HG03520 (cell line): ENCODE data around the gene CENPQ.

Source experiments
- ATAC-seq: cut with Tn5 transposase; IDR thresholded peaks from one replicate; pipeline ENCODE4 v1.9.1; 2021; ENCODE audit warnings: mild to moderate bottlenecking, moderate library complexity; ENCODE audit not compliant: unreplicated experiment

Gene CENPQ

DNA sequence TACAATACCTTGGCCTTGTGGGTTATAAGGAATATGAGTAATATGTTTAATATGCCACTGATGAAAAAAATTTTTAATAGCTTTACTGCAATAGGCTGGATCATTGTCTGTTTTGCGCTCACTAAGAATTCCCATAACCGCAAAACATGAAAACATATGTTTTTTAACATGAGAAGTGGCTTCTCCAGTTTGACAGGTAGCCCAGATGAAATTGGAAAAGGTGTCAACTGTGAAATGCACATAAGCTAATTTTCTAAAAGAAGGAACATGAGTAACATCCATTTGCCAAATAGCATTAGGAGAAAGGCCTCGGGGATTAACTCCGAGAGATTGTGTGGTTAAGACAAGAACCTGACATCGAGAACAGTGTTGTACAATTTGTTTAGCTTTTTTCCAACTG, 41.5 kb downstream of the CENPQ start:
- ATAC-seq = no peak

DNA sequence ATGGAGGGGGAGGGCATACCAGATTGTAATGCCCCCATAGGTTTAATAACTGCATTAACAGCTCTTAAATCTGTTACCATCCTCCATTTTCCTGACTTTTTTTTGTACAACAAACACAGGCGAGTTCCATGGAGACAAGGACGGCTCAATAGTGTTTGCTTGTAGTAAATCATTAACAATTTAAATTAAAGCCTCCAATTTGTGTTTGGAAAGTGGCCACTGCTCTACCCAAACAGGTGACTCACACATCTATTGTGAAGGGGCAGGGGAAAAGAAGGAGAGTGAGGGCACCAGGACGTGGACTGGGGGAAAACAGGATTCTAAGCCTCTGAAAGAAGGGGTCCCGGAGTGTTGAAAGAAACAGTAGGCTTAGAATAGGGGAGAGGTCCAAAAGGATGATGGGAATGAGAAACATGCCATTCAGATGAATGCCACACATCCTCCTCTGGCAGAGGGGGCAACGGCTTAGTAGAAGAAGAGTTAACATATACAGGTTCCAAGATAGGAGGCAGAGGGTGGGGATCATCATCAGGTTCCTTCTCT, 43.5 kb downstream of the CENPQ start:
- no peak for ATAC-seq

DNA sequence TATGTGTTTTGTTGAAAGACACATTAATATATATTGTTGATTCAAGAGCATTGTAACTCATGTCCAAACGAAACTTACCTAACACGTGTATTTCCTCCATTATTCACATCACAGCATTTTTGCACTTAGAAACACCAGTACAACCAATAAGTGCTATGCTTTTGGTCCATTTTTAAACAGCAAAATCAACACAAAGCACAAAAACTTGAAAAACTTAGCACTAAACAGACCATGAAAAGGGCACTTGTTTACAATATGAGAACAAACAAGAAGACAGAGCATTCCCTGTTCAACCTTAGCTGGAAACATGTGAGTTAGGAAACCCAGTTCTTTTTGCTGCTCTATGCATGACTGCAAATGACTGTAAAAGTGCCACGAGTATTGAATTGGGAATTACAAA, 46.2 kb downstream of the CENPQ start:
- ATAC-seq = no peak

DNA sequence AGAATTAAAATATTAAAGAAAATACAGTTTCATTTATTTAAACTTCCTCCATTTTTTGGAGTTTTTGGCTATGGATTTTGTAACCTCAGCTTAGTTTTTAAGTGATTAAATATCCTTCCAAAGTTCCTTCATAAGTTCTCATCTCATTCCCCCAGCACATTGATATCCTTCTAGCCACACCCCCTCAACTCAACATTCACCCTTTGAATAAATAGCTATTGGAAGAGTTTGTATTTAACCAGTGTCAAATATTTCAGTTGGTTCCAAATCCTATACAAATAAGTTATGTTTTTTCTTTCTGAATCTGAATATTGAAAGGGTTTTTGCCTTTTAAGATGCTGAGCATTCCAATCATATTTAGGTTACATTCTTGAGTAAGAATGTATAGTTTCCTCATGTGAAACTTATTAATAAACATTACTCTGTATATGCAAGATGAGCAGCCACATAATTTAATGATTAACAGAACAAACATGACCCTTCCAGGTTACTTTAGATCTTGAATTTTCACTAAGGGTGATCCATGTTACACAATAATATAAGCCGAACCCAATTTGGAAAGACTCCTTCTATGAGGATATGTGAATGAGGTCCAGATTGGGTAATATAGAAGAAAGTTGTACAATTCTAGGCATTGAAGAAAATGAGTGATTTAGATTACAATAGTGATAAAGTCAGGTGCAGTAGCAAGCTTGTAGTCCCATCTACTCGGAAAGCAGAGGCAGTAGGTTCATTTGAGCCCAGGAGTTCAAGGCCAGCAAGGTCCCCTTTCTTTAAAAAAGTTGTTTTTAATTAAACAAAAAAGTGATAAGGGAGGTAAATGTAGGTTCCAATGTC, 50.2 kb downstream of the CENPQ start:
- ATAC-seq = no peak

DNA sequence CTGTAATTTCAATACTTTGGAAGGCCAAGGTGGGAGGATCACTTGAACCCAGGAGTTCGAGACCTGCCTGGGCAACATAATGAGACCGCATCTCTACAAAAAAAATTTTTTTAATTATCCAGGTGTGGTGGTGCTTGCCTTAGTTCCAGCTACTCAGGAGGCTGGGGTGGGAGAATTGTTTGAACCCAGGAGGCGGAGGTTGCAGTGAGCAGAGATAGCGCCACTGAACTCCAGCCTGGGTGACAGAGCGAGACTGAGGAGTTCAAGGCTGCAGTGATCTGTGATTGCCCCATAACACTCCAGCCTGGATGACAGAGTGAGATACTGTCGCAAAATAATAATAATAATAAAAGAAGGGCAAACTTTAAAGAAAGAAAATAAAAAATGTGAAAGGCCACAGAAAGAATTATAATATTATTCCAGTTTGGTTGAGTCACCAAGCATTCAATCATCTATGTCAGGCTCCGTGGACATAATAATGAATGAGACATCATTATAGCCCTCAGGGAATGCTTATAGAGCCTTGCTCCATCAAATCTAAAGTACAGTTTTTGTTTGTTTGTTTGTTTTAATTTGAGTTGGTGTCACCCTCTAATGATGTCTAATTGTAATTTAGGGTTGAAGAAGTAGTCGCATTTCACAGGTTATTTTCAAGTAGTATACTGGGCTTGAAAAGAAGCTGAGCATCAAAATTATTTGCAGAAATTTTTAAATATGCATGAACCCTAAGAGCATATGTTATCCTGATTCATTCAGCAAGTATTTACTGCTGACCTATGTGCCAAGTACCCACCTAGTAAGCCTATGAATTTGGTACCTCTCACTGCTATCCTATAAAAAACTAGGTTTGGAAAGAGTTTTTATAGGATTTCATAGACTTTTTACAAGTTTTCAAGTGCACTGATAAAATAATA, 51.7 kb downstream of the CENPQ start:
- no peak for ATAC-seq

DNA sequence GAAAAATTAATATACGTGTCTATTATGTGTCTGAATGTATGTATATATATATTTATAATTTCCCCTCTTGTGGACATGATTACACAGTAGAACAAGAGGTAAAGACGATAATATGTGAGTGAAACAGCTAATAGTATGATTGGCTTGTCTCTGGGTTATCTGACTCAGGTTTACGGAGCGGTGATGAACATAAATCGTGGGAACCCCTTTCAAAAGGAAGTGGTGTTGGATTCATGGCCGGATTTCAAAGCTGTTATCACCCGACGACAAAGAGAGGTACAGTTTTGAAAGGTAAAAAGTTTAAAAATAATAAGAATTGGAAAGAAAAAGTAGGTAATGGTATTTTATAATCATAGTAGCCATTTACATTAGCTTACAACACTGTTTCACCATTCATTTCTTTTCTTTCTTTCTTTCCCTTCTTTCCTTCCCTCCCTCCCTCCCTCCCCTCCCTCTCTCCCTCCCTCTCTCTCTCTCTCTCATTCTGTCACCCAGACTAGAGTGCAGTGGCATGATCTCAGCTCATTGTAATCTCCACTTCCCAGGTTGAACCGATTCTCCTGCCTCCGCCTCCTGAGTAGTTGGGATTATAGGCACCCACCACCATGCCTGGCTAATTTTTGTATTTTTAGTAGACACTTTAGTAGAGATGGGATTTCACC, 52.4 kb downstream of the CENPQ start:
- no peak for ATAC-seq

DNA sequence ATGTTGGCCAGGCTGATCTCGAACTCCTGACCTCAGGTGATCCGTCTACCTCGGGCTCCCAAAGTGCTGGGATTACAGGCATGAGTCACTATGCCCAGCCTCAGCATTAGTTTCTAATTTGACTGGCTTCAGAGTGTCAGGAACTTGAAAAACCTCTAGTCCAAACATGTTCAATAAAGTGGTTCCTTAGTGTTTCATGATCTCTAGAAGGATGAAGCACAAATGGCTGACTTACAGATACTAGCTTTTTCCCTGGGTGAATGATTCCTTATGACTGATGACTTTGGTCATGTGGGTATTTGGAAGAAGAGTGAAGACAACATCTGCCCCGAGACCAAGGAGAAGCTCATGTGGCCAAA, 53.0 kb downstream of the CENPQ start:
- no peak for ATAC-seq

DNA sequence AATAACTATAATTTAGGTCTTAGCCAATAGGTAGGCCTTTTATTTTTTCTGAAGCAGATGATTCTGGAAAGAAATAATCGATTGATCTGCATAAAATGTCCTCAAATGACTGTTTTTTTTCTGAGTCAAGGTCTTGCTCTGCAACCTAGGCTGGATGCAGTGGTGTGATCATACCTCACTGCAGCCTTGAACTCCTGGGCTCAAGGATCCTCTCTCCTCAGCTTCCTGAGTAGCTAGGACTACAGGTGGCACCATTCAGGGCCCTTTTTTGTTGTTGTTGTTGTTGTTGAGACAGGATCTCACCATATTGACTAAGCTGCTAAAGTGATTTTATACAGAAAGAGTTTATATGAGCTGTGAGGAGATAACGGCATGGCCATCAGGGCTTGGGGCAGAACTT, 54.7 kb downstream of the CENPQ start:
- no peak for ATAC-seq

DNA sequence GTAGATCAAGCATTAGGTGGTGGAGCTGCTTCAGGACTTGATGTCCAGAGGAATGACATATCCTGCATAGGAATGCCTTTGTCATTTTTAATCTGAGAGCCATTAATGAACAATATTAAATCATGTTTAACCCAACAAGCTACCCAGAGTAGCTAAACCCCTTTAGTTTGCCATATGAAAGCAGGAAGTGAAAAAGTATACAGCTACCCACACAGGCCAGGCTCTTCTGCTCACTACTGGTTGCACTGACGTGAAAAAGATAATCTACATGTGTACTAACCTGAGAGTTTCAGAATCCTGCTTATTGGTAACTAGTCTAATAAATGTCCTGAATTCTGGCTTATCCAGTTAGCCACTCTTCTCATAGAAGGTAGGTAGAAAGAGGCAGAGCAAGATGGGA, 56.5 kb downstream of the CENPQ start:
- ATAC-seq = peak; percentile 89

DNA sequence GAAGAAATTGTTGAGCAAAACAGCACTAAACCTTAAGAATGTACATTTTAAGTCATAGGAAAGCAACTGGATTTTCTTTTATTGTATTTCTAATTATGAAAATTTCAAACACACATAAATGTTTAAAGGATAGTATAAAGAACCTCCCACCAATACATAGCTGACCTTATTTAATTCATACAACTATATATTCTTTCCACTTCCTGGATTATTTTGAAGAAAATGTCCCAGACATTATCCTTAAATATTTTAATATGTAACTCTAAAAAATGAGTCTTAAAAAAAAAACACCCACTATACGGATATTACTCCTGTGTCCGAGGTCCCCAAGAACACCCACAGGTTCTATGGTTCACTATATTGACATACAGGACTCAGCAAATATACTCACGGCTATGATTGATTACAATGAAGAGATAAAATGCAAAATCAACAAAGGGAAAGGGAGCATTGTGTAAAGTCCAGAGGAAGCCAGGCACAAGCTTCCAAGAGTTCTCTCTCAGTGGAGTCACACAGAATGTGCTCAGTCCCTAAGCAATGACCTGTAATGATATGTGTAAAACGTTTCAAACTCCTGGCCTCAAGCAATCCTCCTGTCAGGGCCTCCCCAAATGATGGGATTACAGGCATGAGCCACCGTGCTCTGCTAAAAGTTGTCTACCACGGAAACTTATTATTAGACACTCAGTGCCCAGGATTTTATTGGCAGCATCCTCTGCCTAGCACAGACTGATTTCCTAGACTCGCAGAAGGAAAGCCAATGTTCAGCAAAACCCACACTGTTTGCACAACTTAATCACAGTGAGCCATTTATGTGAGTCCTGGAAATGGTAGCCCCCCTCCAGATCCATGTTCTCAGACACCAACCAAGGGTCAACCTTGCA, 59.8 kb downstream of the CENPQ start:
- no peak for ATAC-seq

DNA sequence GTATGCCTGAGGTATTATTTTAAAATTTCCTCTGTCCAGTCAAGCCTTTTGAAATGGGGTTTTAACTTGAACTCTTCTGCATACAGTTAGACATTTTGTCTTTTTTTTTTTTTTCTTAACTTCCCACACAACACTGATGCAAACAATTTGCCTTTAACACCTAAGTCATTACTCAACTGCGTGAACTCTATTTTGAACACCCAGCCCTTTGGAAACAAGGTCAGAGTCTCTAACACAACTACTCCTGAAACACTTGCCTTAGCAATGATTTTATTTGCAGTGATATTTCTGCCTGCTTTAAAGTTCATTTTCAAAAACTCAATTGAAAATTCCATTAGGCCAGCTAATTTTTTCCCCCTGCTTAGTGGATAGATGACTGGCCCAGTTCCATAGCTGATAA, 60.7 kb downstream of the CENPQ start:
- ATAC-seq = no peak

DNA sequence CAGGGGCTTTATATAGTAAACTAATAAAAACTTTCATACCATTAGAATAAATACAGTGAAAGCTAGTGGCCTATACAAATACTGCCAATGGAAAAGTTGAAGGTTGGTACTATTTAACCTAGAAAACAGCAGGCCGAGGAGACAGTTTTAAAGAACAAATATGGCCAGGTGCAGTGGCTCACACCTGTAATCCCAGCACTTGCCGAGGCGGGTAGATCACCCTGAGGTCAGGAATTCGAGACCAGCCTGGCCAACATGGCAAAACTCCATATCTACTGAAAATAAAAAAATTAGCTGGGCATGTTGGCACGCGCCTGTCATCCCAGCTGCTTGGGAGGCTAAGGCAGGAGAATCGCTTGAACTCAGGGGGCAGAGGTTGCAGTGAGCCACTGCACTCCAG, 61.4 kb downstream of the CENPQ start:
- no peak for ATAC-seq

DNA sequence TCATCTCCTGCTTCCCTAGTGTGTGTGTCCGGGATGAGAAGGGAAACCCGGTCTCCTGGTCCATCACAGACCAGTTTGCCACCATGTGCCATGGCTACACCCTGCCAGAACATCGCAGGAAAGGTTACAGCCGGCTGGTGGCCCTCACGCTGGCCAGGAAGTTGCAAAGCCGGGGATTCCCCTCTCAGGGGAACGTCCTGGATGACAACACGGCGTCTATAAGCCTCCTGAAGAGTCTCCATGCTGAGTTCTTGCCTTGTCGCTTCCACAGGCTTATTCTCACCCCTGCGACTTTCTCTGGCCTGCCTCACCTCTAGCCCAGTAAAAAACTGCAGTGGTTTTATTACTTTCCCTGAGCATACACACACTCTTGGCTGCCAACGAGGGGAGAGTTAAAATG, 63.4 kb downstream of the CENPQ start:
- ATAC-seq = no peak

DNA sequence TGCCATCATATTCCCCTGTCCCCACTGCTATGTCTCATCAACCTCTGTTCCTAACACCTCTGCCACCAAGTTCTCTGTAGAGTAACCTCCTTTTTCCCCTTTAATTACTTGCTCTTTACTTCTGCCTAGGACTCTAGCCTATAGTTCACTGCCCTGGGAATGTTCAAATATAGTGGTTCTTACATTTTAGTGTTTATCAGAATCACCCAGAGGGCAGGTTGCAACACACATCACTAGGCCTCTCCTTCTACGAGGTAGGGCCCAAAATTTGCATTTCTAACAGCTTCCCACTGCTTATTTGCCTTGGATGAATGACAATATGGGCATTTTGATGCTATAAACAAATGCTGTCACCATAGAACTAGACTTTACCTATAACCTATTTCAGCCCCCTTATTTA, 64.2 kb downstream of the CENPQ start:
- ATAC-seq = no peak

DNA sequence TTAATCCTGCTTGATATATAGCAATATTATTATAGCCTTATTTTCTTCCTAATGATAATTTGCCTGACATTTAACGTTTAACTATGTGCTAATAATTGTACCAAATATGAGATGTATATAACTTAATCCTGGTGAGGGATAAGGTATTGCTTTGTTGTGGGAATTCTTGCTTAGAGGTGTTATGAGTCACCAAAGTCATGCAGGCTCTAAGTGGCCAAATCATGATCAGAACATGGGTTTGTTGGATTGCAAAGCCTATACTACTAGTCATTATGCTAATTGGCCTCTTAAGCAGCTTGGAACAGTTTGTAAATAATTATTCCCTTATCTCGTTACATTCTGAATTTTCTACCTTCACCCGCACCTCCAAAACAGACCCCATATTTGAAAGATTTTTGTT, 65.4 kb downstream of the CENPQ start:
- no peak for ATAC-seq

DNA sequence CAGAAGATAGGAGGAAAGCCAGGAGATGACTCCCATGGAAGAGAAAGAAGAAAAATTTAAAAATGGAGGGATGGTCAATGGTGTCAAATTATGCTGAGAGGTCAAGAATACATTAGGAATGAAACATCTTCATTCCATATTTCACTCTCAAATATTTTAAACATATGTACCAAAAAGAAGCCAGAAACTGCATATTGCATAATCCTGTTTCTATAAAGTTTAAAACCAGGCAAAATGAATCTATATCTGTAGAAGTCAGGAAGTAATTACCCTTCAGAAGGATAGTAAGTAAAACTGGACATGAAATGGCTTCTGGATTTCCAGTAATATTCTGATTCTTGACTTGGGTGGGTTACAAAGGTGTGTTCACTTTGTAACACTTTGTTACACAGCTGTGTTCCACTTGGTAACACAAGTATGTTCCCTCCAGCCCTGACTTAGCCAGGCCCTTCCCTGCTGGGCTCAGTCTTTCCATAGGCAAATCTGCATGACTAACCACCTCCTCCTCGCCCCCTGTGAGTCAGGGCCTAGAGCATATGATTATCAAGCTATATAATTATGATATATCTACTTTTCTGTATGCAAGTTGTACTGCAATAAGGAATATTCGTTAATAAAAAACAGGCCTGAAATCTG, 67.1 kb downstream of the CENPQ start:
- no peak for ATAC-seq

DNA sequence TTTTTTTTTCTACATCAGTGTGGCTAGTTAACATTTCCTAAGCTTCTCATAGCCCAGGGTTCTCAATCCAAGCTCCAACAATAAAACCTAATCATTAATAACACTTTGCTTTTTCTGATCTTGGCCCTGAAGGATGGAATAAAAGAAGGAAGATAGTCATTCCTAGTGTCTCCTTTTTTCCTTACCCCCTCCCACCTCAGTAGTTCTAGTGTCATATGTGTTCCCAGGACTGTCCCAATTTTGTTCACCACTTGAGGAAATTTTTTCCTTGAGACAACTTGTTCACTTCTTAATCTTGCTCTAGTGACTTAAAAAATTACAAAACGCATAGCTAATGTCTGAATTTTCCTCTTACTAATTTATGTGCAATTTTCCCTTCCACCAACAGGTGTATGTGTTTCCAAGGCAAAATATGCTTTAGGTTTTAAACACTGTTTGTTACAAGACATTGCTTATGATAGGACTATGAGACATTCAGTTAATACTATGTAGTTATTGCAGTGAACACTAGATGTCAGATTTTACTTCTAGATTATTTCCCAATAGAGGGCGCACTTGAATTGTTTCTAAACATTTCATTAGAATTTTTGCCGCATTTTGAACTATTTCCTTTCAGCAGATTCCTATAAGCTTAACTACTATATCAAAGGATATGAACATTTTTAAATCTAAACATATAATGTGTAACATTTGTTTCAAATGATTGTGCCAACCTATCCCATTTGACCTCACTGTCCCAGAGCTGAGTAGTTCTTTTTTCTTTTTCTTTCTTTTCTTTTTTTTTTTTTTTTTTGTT, 68.8 kb downstream of the CENPQ start:
- peak; percentile 96 for ATAC-seq

DNA sequence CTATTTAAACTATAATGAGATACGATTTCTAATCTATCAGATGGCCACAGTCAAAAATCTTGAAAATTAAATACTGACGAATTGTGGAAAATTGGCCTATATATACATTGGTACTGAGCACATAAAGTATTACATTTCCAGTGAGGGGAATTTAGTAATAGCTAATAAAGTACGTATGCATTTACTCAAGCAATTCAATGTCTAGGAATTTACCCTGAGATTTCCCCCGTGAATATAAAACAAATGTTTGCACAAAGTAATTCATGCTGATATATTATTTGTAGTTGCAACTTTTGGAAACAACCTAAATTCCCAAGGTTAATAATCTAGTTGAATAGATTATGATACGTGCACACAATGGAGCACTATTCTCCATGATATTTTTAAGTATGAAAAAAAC, 72.6 kb downstream of the CENPQ start:
- no peak for ATAC-seq

DNA sequence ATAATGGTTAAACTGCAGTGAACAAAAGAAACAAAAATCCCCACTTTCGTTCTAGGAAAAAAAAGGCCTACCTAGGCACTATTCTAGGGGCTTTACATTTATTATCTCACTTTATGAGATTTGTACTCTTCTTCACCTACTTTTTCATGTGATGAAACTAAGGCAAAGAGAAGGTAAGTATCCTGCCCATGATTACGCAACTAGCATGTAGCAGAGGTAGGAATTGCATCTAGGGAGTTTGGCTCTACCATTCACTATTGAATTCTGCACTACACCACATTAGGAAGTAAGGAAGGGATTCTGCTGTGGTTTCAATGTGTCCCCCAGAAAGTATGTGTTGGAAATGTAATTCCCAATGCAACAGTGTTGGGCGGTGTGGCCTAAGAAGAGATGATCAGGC, 75.9 kb downstream of the CENPQ start:
- no peak for ATAC-seq
